Stimulated activated CD4-positive, alpha-beta T cell treated with anti-CD3 and anti-CD28 coated beads, TNF-alpha, amount 100 ng/mL, for 48 hours (primary cell): ENCODE measurements around the gene SHLD2.
"Not testable (repeated sequence)": the region's sequence is repeated elsewhere in the genome, so short reads cannot be mapped to it uniquely, and the experiment has no call there.

ENCODE experiments used
- DNase-seq, 3 donors: peaks; one replicate each; pipeline ENCODE4 v3.0.0-alpha.2; 2020; ENCODE audit warnings: low read depth in 3 of 3

Gene SHLD2

GRCh38 chr10:87145598-87145997 lies 50.6 kb downstream of the SHLD2 start:
- not testable (repeated sequence) for DNase-seq

- not testable (repeated sequence) for DNase-seq
Observed at GRCh38 chr10:87149020-87149609, 54.1 kb downstream of the SHLD2 start.

- DNase-seq: not testable (repeated sequence)
Observed at GRCh38 chr10:87151516-87151915, 56.5 kb downstream of the SHLD2 start.

- DNase-seq: not testable (repeated sequence)
Observed at GRCh38 chr10:87156841-87157240, 61.8 kb downstream of the SHLD2 start.

GRCh38 chr10:87157821-87158220 lies 62.8 kb downstream of the SHLD2 start:
- not testable (repeated sequence) for DNase-seq

GRCh38 chr10:87162703-87163293 lies 67.8 kb downstream of the SHLD2 start:
- DNase-seq: not testable (repeated sequence)

GRCh38 chr10:87163414-87163813 lies 68.4 kb downstream of the SHLD2 start:
- not testable (repeated sequence) for DNase-seq

- DNase-seq: not testable (repeated sequence)
Observed at GRCh38 chr10:87169857-87170256, 74.9 kb downstream of the SHLD2 start.

GRCh38 chr10:87170705-87171104 lies 75.7 kb downstream of the SHLD2 start:
- DNase-seq: not testable (repeated sequence)

GRCh38 chr10:87171670-87172069 lies 76.7 kb downstream of the SHLD2 start:
- DNase-seq: not testable (repeated sequence)

GRCh38 chr10:87172178-87172577 lies 77.2 kb downstream of the SHLD2 start:
- not testable (repeated sequence) for DNase-seq

GRCh38 chr10:87177587-87177986 lies 82.6 kb downstream of the SHLD2 start:
- DNase-seq: not testable (repeated sequence)

- not testable (repeated sequence) for DNase-seq
Observed at GRCh38 chr10:87184421-87184820, 89.4 kb downstream of the SHLD2 start.

GRCh38 chr10:87186016-87186415 lies 91.0 kb downstream of the SHLD2 start:
- not testable (repeated sequence) for DNase-seq

GRCh38 chr10:87187573-87187972 lies 92.6 kb downstream of the SHLD2 start:
- not testable (repeated sequence) for DNase-seq

GRCh38 chr10:87191841-87192240 lies 96.8 kb downstream of the SHLD2 start:
- DNase-seq: not testable (repeated sequence)

- DNase-seq: not testable (repeated sequence)
Observed at GRCh38 chr10:87200924-87201323, 105.9 kb downstream of the SHLD2 start.

GRCh38 chr10:87204801-87205200 lies 109.8 kb downstream of the SHLD2 start:
- DNase-seq: not testable (repeated sequence)

- not testable (repeated sequence) for DNase-seq
Observed at GRCh38 chr10:87206922-87207321, 111.9 kb downstream of the SHLD2 start.

- not testable (repeated sequence) for DNase-seq
Observed at GRCh38 chr10:87210309-87210708, 115.3 kb downstream of the SHLD2 start.

GRCh38 chr10:87211848-87212247 lies 116.8 kb downstream of the SHLD2 start:
- DNase-seq: not testable (repeated sequence)

- DNase-seq: not testable (repeated sequence)
Observed at GRCh38 chr10:87213150-87213765, 118.3 kb downstream of the SHLD2 start.

GRCh38 chr10:87213806-87214205 lies 118.8 kb downstream of the SHLD2 start:
- not testable (repeated sequence) for DNase-seq
